Prostate gland (tissue), 2 donors: ENCODE data around the gene LRRN3. TPM values are rescaled to one million over a fixed set of nuclear protein-coding genes. Genes with fewer than 3 reads are reported as not detected.

ENCODE experiments used
- DNase-seq: peaks from one replicate; pipeline ENCODE4 v3.0.0-alpha.2; 2019; ENCODE audit warnings: low spot score
- H3K27ac ChIP-seq, 2 donors: fragments of 200-600 bp; sonication (generic); 2 replicates each; pipeline ENCODE4 v1.5.1; 2017 to 2019
- H3K27me3 ChIP-seq: fragments of 200-600 bp; sonication (generic); replicated peaks from 2 replicates; pipeline ENCODE4 v1.5.1; 2019; ENCODE audit not compliant: insufficient read depth
- H3K36me3 ChIP-seq, 2 donors: fragments of 200-600 bp; sonication (generic); 1 replicate in 1 of 2; 2 replicates in 1 of 2; pipeline versions ENCODE4 v1.5.1 to v1.8.1; 2017 to 2019
- H3K4me1 ChIP-seq: fragments of 200-600 bp; sonication (generic); replicated peaks from 2 replicates; pipeline ENCODE4 v1.5.1; 2019
- H3K4me3 ChIP-seq, 2 donors: fragments of 200-600 bp; sonication (generic); 2 replicates each; pipeline ENCODE4 v1.5.1; 2017 to 2019
- H3K9me3 ChIP-seq: fragments of 200-600 bp; sonication (generic); 2 replicates; pipeline ENCODE4 v1.5.1; 2017
- CTCF ChIP-seq, 4 experiments: fragments of 200-600 bp in 2 of 4; fragments of 450-650 bp in 2 of 4; sonication (generic) in 2 of 4; IDR thresholded peaks; 1 replicate in 3 of 4; 2 replicates in 1 of 4; pipeline ENCODE4 v1.5.1; 2016 to 2019; ENCODE audit warnings: antibody characterized with exemption in 4 of 4, mild to moderate bottlenecking in 2 of 4, moderate library complexity in 2 of 4
- POLR2A ChIP-seq: fragments of 450-650 bp; IDR thresholded peaks from one replicate; pipeline ENCODE4 v1.6.1; 2016; ENCODE audit warnings: antibody characterized with exemption, mild to moderate bottlenecking
- POLR2AphosphoS5 ChIP-seq: sonication (generic); formaldehyde crosslinking; IDR thresholded peaks from one replicate; pipeline ENCODE4 v1.6.1; 2017; ENCODE audit warnings: antibody characterized with exemption
- WGBS: methylation state at CpG from one replicate; pipeline ENCODE4 v1.1.5; 2018; 5-methylcytosine and 5-hydroxymethylcytosine counted together
- intact Hi-C: fragments of 100-400 bp; cut with DNase I; formaldehyde crosslinking; loops from one replicate; pipeline ENCODE4 v1.14.2; 2022
- total RNA-seq, 2 donors: library from RNA; depleted of rRNA; stranded (reverse); fragments of >200 nt; gene quantifications; one replicate each; pipeline ENCODE4 v1.1.0, GENCODE V29; 2016

LRRN3 gene
- total RNA-seq, 2 donors from 2014 or later: 0.32 to 41.5 TPM

- no peak for DNase-seq
- intact Hi-C loops: loop anchor here (10.0 kb wide), 2 partner anchors 645 to 1245 kb away; no protein-coding TSS in a partner anchor
Measured at GRCh38 chr7:111089822-111090426, 1.0 kb upstream of the LRRN3 start.

DNA sequence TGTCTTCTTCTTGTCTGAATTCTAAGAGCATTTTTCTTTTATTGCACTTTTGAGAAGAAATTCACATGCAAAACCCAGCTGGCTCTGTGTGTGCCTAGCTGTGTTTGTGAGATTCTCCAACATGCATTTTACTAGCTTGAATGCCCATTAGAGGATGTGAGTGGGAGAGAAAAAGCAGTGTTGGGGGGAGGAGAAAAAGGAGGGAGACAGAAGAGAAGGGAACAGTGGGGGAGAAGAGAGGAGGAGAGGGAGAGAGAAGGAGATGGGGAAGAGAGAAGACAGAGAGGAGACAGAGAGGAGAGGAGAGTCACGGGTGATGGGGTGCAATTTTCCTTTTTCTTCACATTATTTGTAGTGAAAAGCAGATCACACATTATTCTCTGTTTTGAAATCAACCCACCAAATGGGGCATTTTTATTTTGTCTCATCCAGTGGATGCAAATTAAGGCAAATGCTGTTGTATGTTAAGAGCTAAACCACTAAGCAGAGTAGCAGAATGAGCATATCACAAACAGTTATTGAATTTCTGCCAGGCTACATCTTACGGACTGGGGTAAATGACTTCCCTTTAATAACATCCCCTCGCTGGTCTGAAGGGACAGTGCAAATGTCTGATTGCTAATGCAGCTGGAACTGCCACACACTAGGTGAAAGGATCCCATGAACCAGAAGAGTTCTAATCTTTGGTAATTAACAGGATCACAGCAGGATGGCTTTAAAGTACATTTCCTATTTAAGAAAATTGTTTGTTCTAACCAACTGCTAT, 849 bp downstream of the LRRN3 start:
- no peak for DNase-seq
- WGBS: 56% methylated on average over 3 of the region's 3 CpGs

More at GRCh38 chr7:111089822-111090426, 1.0 kb upstream of the LRRN3 start:
- no peak overlapping the region for H3K27ac ChIP-seq
- no peaks in the 10 kb centered on the region for H3K4me1 ChIP-seq
- no peak overlapping the region for H3K4me3 ChIP-seq
- H3K9me3 ChIP-seq: no peaks in the 10 kb centered on the region
- TF ChIP-seq CTCF (IDR thresholded peaks at IDR 0.05) (peak; percentile 31 to 66 (median 64)), POLR2AphosphoS5 (no peak)
- 61% methylated on average over 1 of the region's 1 CpG for WGBS
- H3K36me3 ChIP-seq: no peaks in the 10 kb centered on the region
- H3K27me3 ChIP-seq: no peaks in the 10 kb centered on the region

DNA sequence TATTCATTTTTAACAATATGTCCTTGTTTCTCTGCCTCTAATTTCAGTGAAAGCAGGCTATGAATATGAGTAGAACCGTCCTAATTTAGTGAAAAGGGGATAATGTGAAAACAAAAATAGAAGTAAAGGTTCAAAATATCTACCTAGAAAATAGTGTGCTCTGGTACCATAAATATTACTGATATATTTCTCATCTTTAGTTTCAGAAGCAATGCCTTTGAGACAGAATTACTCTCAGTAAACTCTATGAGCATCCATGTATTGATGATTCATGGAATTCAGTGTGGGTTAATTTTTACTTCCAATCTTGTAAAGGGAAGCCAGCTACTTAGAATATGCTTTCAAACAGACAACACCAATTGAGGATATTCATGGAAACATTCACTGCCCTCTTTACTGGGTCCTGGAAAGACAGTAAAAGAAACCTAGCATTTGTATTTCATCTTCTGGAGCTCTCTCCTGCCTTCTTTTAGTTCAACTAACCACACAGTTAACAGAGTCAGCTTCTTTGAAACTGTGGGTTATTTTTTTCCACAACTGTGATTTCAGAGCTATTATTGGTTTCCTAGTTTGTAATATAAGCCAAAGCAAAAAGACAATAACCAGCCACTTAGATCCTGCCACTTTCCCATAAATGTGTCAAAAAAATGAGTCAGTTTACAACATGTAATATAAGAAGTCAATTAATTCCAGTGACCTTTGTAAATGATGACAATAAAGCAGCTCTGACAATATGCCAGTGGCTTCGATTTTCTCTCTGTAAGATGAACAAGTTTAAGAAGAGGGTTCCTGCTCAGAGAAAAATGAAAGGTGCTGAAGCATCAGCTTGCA, 1.7 kb downstream of the LRRN3 start:
- Histone ChIP-seq H3K4me3 (no peak overlapping the region), H3K36me3 (no peaks in the 10 kb centered on the region), H3K4me1 (no peaks in the 10 kb centered on the region), H3K27me3 (no peaks in the 10 kb centered on the region), H3K27ac (no peak overlapping the region), H3K9me3 (no peaks in the 10 kb centered on the region)
- 33% methylated on average over 2 of the region's 2 CpGs for WGBS
- DNase-seq: no peak
- TF ChIP-seq CTCF (IDR thresholded peaks at IDR 0.05): no peak
- TF ChIP-seq POLR2AphosphoS5: no peak
- no peak for TF ChIP-seq POLR2A
- intact Hi-C loops: loop anchor here (1.0 to 10.0 kb wide), 3 partner anchors 394 to 1248 kb away; no protein-coding TSS in a partner anchor

More for the DNA sequence above, 849 bp downstream of the LRRN3 start:
- Histone ChIP-seq H3K9me3 (no peaks in the 10 kb centered on the region), H3K27me3 (no peaks in the 10 kb centered on the region), H3K27ac (no peak overlapping the region), H3K4me3 (peak overlapping the region in 1 of 2 donors; percentile 3), H3K4me1 (no peaks in the 10 kb centered on the region), H3K36me3 (no peaks in the 10 kb centered on the region)
- TF ChIP-seq CTCF (IDR thresholded peaks at IDR 0.05) (no peak), POLR2A (no peak), POLR2AphosphoS5 (no peak)
- intact Hi-C loops: loop anchor here (10.0 kb wide), 2 partner anchors 643 to 1247 kb away; no protein-coding TSS in a partner anchor

DNA sequence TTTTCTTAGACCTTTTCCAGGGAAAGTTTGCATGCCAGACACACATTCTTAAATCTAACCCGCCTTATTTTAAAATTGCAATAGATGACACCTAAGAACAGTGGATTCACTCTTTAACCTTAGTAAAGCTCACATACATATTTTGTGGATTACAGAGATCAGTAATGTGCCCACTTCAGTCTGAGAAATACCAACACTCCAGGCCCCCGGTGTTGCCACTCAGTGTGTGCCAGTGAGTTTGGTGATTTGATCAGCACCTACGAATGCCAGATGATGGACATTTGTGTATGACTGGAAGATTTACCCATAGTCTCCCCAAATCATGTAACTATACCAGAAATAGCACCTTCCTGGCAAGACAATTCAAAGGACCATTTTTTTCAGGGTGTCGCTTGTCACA, 2.6 kb downstream of the LRRN3 start:
- H3K9me3 ChIP-seq: no peaks in the 10 kb centered on the region
- H3K4me3 ChIP-seq: no peak overlapping the region
- WGBS: 92% methylated on average over 4 of the region's 4 CpGs
- H3K27me3 ChIP-seq: no peaks in the 10 kb centered on the region
- no peaks in the 10 kb centered on the region for H3K36me3 ChIP-seq
- H3K4me1 ChIP-seq: no peaks in the 10 kb centered on the region
- no peak for TF ChIP-seq CTCF (IDR thresholded peaks at IDR 0.05)
- no peak overlapping the region for H3K27ac ChIP-seq
- intact Hi-C loops: loop anchor here (1.0 to 10.0 kb wide), 3 partner anchors 393 to 1249 kb away; no protein-coding TSS in a partner anchor
- DNase-seq: no peak
